RCC 7860 (cell line): ENCODE results near the gene ZNF197.
A peak's percentile ranks its signal among the peaks of the same experiment; 100 is the strongest.
"Not testable (repeated sequence)": the region's sequence is repeated elsewhere in the genome, so short reads cannot be mapped to it uniquely, and the experiment has no call there.

Experiments
- DNase-seq: peaks from one replicate; pipeline ENCODE4 v3.0.0-alpha.2; 2015; ENCODE audit warnings: low spot score
- FAIRE-seq: peaks from 2 replicates; lab custom pipeline; 2012; peaks lifted over from hg19 to GRCh38; lab: Jason Lieb, UNC

Gene ZNF197

DNA sequence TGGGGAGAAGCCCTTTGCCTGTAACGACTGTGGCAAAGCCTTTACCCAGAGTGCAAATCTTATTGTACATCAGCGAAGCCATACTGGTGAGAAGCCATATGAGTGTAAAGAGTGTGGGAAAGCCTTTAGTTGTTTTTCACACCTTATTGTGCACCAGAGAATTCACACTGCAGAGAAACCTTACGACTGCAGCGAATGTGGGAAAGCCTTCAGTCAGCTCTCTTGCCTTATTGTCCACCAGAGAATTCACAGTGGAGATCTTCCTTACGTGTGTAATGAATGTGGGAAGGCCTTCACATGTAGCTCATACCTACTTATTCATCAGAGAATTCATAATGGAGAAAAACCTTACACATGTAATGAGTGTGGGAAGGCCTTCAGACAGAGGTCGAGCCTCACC lies 34.6 kb downstream of the ZNF197 start:
- no peak for FAIRE-seq
- no peak for DNase-seq

DNA sequence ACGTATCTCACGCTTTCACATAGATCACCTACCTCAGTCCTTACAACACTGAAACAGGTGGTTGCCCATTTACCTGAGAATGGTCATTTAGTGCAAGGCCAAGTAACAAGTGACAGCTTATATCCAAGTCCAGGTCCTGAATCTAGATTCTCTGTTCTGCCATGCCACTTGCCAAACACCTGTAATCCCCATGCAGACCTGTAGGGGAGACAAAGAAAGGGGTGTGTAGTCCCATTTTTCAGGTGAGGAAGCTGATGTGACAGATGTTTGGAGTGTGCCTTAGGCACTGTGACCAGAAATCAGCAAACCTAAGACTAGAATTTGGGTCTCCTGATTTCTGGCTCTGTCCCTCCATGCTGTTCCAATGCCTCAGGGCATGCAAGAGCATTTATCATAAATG lies 36.4 kb downstream of the ZNF197 start:
- no peak for DNase-seq
- FAIRE-seq = no peak

DNA sequence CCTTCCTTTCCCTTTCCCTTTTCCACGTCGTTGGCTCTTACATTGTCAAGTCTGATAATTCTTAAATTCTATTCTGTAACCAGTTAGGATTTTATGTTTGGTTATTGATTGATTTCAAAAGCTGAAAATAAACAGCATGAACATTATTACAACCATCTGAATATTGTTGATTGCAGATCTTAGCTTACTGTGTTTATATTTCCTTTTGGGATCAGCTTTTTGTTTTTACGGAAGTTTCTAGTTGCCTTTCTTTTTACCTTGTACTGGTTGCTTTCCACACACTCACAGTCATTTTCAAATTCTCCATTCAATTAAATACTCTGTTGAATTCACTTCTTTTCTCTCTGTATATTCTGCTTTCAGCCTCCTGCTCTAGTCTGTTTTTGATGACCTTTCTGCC lies 40.3 kb downstream of the ZNF197 start:
- DNase-seq (no peak), FAIRE-seq (no peak)

DNA sequence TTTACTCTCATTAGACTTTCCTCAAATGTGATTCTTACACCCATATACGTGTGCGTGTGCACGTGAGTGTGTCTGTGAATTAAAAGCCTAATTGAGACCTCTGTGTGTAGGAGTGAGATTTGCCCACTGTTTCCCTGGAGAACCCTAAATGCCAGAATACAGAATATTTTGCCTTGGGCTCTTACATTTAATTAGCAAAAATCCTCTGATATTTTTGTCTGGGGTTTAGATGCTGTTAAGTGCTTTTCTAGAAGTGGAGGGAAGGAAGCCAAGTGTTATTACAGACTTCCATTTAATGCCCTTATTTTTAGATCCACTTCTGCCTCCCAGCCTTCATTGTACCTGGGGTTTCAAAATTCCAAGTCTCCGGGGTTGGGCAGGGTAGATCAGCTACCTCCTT lies 41.5 kb downstream of the ZNF197 start:
- DNase-seq (no peak), FAIRE-seq (no peak)

DNA sequence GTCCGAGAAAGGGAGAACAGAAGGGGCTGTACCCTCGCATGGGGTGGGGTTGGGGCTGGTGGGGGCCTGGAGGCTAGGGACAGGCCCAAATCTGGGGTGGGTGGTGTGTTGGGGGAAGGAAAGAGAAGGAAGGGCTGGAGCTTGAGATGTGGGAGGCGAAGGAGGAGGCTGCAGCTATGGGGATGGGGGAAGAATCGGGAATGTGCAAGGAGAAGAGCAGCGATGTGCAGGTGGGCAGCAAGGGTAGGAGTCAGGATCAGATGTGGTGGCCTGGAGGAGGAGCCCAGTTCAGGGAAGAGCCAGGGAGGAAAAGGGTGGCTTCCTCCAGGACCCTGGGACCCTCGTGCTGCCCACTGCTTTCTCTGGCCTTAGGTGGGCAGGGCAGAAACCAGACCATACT lies 44.9 kb downstream of the ZNF197 start:
- DNase-seq = no peak
- no peak for FAIRE-seq

DNA sequence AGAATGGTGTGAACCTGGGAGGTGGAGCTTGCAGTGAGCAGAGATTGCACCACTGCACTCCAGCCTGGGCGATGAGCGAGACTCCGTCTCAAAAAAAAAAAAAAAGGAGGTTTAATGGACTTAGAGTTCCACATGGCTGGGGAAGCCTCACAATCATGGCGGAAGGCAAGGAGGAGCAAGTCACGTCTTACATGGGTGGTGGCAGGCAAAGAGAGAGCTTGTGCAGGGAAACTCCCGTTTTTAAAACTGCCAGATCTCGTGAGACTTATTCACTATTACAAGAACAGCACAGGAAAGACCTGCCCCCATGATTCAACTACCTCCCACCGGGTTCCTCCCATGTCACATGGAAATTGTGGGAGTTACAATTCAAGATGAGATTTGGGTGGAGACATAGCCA lies 48.6 kb downstream of the ZNF197 start:
- FAIRE-seq, DNase-seq: not testable (repeated sequence)

DNA sequence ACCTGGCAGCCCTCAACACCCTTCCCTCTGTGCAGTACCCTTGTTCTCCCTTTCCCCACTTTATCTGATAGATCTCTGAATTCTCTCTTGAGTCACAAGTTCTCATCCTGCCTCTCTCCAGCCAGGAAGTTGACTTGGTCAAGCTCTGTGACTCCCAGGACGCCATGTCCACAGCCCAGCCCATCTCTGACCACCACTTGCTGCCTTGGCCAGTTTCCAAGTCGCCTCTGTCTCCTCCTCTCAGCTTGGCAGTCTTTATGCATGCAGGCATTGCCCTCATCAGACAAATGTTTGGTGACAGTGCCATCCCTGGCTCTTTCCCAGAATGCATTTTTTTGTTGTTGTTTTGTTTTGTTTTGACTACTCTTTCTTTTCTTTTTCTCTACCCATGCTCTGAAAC lies 49.4 kb downstream of the ZNF197 start:
- DNase-seq (peak; percentile 52), FAIRE-seq (no peak)

DNA sequence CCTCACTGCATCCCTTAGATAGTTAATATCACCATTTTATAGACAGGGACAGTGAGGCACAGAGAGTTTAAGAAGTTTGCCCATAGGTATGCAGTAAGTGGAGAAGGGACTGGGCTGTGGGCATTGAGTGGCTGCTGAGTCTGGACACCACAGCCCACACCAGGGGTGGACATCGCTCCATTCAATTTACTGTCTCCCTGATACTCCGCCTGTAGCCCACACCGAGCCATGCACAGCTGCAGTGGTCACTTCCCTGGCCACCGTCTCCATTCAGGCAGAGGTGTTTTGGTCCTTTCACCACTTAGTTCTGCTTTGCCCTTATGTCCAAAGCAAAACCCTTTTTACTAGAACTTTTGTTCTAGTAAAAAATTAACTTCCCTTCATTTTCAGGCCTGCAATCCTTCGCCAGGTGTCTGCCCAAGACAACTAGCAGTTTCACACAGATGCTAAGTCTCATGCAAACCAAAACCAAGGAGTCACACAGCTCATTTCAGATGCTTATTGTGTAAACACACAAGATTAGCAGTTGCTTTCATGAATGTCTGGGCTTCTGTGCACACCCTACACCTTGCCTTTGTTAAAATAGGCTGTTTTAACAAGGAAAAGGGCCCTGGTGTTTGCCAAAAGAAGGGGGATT lies 53.8 kb downstream of the ZNF197 start:
- DNase-seq (no peak), FAIRE-seq (no peak)

DNA sequence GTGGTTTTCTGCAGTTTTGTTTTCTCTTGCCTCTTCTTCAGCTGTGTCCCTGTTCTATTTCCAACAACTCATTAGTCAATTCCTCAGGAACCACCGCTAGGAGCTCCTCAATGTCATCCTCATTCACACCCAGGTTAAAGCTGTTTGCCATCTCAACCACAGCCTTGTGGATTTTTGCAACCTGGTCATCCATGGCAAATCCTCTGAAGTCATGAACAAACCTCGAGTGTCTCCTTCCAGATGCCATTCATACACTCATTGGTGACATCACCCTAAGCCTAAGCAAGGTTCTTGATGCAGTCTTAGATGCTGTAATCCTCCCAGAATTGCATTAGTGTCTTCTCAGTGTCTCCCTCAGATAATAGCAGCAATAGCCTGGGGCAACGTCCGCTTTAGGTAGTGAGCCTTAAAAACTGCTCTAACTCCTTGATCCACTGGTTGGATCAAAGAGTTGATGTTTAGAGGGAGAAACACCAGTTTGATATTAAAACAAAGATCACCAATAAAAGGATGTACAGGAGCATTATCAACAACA lies 56.2 kb downstream of the ZNF197 start:
- FAIRE-seq (peak; percentile 90), DNase-seq (peak; percentile 92)

DNA sequence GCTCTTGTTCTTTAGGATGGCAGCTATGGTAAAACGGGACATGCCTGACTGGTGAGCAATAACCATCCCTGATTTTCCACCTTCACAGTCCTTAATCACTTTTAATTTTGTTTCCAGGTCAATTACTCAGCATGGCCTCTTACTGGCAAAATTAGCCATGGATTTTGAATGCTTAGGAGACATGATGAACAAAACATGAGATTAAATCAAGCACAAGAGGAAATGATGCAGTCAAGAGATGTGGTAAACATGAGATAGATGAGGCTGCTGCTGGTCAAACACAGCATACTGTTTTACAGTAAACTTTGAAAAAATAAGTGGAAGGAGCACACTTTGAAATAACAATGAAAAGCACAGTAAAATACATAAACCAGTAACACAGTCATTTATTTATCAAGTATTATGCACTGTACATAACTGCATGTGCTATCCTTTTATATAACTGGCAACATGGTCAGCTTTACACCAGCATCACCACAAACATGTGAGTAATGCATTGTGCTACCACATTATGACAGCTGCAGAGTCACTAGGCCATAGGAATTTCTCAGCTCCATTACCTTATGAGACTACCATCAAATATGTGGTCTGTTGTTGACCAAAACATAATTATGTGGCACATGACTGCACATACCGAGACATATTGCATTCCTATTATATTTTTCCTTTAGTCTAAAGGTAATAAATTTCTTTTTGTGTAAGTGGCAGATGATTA lies 57.5 kb downstream of the ZNF197 start:
- FAIRE-seq (peak; percentile 92), DNase-seq (peak; percentile 91)

DNA sequence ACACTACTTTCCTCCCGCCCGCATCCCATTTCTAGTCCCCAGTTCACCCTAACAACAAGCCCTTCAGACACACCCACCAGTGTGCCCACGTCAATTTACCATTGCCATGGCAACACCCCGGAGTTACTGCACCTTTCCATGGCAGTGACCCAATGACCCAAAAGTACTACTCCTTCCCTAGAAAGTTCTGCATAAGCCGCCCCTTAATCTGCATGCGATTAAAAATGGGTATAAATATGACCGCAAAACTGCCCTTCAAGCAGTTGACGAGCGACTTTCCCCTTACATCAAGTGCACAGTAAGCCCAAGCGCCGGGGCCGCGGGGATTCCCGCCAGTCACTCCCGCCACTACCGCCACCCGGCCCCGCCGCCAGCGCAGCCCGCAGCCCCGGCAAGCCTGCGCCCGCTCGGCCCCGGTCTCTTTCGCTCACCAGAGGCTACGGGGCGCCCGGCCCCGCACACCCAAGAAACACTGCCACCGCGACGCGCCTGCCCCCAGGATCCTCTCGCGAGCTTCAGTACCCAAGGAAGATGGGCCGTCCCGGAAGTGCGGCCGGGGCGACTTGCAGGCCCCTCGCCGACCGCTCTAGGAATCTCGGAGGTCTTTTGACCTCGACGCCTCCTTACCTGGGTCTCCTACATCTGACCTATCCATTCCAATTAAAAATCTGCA lies 60.4 kb downstream of the ZNF197 start:
- no peak for FAIRE-seq
- no peak for DNase-seq

DNA sequence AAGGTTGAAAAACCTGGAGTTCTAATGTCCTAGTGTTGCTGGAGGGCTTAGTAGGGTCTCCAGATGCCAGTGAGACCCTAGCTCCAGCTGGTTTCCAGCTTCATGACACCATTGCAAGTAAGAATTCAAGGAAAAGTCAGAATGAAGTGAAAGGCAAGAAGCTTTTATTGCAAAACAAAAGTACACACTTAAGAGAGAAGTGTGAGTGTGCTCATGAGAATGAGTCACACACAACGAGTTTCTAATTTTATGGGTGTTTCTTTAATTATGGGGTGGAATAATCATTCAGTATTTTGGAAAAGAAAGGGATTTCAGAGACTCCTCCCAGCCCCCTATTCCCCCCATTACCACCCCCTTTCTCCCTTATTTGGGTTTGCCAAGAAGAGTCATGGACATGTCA lies 63.1 kb downstream of the ZNF197 start:
- no peak for DNase-seq
- no peak for FAIRE-seq
